ENCODE results near the gene ENTPD7. TPM values are rescaled to one million over a fixed set of nuclear protein-coding genes. Genes with fewer than 3 reads are reported as not detected.
"Not testable (repeated sequence)": the region's sequence is repeated elsewhere in the genome, so short reads cannot be mapped to it uniquely, and the experiment has no call there.

The ENTPD7 gene
- total RNA-seq, 1 donor from 2014 or later, result 11.0 TPM

DNA sequence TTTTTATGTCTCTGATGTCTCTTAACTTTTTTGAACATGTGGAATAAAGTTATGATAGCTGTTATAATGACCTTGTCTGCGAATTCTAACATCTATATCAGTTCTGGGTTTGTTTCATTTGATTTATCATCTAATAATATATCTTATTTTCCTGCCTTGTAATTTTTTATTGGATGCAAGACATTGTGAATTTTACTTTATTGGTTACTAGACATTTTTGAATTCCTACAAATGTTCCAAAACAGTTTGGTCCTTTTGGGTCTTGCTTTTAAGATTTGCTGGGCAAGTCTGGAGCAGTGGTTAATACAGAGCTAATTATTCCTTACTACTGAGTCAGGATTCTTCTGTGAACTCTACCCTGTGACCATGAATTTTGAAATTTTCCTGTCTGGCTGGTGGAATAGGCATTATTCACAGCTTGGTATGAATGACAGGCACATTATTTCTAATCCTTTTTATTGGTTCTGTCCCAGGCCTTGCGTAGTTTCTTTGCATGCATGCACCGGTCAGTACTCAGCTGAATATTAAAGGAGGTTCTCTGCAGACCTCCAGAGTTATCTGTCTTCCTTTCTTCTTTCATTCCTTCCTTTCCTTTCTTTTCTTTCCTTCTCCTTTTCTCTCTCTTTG, 81.7 kb downstream of the ENTPD7 start:
- TF ChIP-seq, protein P1, sequence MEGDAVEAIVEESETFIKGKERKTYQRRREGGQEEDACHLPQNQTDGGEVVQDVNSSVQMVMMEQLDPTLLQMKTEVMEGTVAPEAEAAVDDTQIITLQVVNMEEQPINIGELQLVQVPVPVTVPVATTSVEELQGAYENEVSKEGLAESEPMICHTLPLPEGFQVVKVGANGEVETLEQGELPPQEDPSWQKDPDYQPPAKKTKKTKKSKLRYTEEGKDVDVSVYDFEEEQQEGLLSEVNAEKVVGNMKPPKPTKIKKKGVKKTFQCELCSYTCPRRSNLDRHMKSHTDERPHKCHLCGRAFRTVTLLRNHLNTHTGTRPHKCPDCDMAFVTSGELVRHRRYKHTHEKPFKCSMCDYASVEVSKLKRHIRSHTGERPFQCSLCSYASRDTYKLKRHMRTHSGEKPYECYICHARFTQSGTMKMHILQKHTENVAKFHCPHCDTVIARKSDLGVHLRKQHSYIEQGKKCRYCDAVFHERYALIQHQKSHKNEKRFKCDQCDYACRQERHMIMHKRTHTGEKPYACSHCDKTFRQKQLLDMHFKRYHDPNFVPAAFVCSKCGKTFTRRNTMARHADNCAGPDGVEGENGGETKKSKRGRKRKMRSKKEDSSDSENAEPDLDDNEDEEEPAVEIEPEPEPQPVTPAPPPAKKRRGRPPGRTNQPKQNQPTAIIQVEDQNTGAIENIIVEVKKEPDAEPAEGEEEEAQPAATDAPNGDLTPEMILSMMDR (IDR thresholded peaks at IDR 0.05; ENCODE audit: partially characterized antibody, unreplicated experiment), result no peak
- Mint-ChIP-seq H3K4me3 (ENCODE audit: unreplicated experiment) (no peak overlapping the region), H3K36me3 (ENCODE audit: unreplicated experiment) (peaks cover 19% of the 10 kb centered on the region), H3K27me3 (ENCODE audit: unreplicated experiment) (no peaks in the 10 kb centered on the region), H3K9me3 (ENCODE audit: unreplicated experiment) (no peaks in the 10 kb centered on the region), H3K27ac (ENCODE audit: unreplicated experiment) (no peak overlapping the region), H3K4me1 (ENCODE audit: low read depth, unreplicated experiment) (no peaks in the 10 kb centered on the region)
- DNase-seq, result no peak

DNA sequence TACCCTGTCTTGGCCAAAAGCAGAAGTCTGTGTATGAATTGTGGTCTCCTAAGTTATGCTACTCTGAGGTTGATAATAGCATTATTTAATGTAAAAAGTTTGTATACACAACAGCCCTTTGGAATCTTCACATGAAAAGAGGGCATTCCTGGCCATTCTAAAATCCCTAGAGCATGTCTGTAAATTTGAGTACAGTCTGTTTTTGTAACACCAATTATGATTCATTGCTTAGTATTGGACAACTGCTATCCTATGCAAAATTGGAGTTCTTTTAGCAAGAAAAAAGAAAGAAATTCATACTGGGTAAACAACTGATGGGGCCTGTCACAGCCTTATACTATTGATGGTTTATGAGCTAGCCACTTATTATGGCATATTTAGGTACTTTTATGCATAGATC, 82.9 kb downstream of the ENTPD7 start:
- no peaks in the 10 kb centered on the region for H3K4me1 Mint-ChIP-seq (ENCODE audit: low read depth, unreplicated experiment)
- H3K9me3 Mint-ChIP-seq (ENCODE audit: unreplicated experiment), result no peaks in the 10 kb centered on the region
- no peak for DNase-seq
- peaks cover 19% of the 10 kb centered on the region for H3K36me3 Mint-ChIP-seq (ENCODE audit: unreplicated experiment)
- TF ChIP-seq, protein P1 (IDR thresholded peaks at IDR 0.05; ENCODE audit: partially characterized antibody, unreplicated experiment), result no peak
- H3K27ac Mint-ChIP-seq (ENCODE audit: unreplicated experiment), result no peak overlapping the region
- no peaks in the 10 kb centered on the region for H3K27me3 Mint-ChIP-seq (ENCODE audit: unreplicated experiment)
- no peak overlapping the region for H3K4me3 Mint-ChIP-seq (ENCODE audit: unreplicated experiment)

DNA sequence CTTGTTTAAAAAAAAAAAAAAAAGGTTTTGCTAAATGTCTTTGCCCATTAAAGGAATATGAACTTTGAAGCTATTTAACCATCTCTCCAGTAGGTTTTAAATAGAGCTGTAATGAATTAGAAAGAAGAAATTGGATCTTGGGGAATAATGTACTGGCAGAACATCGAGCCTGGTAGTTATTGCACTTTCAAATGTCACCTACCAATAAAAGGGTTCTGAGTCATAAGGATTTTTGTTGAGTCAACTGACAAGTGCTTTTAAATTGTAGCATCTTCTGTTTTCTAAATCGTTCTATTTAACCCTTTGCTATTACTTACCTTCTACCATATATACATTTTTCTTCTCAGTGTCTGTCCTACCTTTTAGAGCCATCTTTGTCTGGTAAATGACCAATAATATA, 83.4 kb downstream of the ENTPD7 start:
- TF ChIP-seq, protein P1 (IDR thresholded peaks at IDR 0.05; ENCODE audit: partially characterized antibody, unreplicated experiment), result no peak
- H3K4me3 Mint-ChIP-seq (ENCODE audit: unreplicated experiment), result no peak overlapping the region
- H3K4me1 Mint-ChIP-seq (ENCODE audit: low read depth, unreplicated experiment), result no peaks in the 10 kb centered on the region
- no peak overlapping the region for H3K27ac Mint-ChIP-seq (ENCODE audit: unreplicated experiment)
- no peaks in the 10 kb centered on the region for H3K27me3 Mint-ChIP-seq (ENCODE audit: unreplicated experiment)
- peaks cover 19% of the 10 kb centered on the region for H3K36me3 Mint-ChIP-seq (ENCODE audit: unreplicated experiment)
- no peaks in the 10 kb centered on the region for H3K9me3 Mint-ChIP-seq (ENCODE audit: unreplicated experiment)
- DNase-seq, result no peak

DNA sequence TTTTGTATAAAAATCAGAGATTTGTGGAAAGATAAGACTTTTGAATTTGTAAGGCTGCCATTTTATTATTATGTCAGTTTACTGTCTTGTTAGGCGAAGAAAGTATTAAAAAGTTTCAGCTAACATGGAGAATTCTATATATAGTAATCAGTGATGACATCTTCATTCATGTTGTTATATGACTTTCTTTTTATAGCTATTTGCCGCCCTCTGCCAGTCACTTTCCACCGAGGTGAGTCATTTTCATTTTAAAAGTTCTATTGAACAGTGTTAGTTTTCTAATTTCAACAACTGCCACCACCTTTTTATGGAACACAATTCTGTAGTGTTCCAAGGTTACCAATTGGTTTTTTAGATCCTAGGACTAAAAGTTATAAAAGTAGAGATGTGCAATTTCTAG, 84.5 kb downstream of the ENTPD7 start:
- Mint-ChIP-seq H3K36me3 (ENCODE audit: unreplicated experiment) (peaks cover 19% of the 10 kb centered on the region), H3K4me1 (ENCODE audit: low read depth, unreplicated experiment) (no peaks in the 10 kb centered on the region), H3K27ac (ENCODE audit: unreplicated experiment) (no peak overlapping the region), H3K4me3 (ENCODE audit: unreplicated experiment) (no peak overlapping the region), H3K9me3 (ENCODE audit: unreplicated experiment) (no peaks in the 10 kb centered on the region), H3K27me3 (ENCODE audit: unreplicated experiment) (no peaks in the 10 kb centered on the region)
- DNase-seq, result no peak
- TF ChIP-seq, protein P1 (IDR thresholded peaks at IDR 0.05; ENCODE audit: partially characterized antibody, unreplicated experiment), result no peak

DNA sequence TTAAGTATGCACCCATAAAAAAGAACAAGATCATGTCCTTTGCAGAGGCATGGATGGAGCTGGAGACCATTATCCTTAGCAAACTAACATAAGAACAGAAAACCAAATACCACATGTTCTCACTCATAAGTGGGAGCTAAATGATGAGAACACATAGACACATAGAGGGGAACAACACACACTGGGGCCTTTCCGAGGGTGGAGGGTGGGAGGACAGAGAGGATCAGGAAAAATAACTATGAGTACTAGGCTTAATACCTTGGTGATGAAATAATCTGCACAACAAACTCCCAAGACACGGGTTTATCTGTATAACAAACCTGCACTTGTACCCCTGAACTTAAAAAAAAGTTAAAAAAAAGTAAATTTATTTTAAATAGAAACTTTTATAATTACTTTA, 86.9 kb downstream of the ENTPD7 start:
- not testable (repeated sequence) for DNase-seq; H3K27me3 Mint-ChIP-seq (ENCODE audit: unreplicated experiment); H3K36me3 Mint-ChIP-seq (ENCODE audit: unreplicated experiment); H3K27ac Mint-ChIP-seq (ENCODE audit: unreplicated experiment); H3K9me3 Mint-ChIP-seq (ENCODE audit: unreplicated experiment); H3K4me1 Mint-ChIP-seq (ENCODE audit: low read depth, unreplicated experiment); H3K4me3 Mint-ChIP-seq (ENCODE audit: unreplicated experiment)
